ENCODE data around the gene KPNA5. TPM values are rescaled to one million over a fixed set of nuclear protein-coding genes. Genes with fewer than 3 reads are reported as not detected.
A peak's percentile ranks its signal among the peaks of the same experiment; 100 is the strongest.

Gene KPNA5
- 10 to 100 TPM in 2 of 4 donors, 1 to 10 TPM in 2; 6.1 to 11.8 (median 9.6) TPM for total RNA-seq

DNA sequence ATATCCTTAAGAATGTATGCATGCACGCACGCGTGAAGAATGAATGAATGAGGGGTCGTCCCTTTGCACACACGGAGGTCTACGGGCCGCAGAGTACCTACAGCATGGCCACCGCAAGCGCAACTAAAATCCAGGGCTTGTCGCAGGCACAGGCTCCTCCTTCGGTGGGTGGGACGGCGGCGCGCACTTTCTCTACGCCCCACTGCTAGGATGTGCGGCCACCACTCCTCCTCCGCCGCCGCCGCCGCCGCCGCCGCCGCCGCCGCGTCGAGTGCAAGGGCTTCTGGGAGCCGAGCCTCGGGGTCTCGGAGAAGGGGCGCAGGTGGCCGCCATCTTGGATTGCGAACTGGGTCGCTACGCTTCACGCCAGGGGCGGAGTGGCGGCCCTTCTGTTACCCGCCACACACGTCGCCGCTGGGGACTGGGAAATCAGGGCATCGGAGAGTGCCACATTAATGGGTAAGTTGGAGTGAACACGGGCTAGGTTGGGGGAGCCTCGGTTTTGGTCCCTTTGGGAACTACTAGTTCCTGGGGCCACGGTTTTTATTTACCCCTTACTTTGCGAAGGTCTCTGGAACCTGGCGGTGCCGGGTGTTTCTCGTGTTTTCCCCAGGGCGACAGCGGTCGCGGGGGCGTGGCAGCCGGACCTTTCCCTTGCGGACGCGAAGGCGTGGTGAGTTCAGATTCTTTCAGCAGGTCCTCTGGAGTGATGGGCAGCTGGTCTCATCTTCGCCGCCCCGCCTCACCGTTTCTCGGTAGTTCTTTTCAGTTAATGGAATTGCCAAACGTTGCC lies at the start of gene KPNA5:
TSS of gene KPNA5 (plus strand) at position 332 of the 793 bp plus-strand sequence. CDS start at position 456, 124 bp downstream.
- Histone ChIP-seq H3K9me3 (no peaks in the 10 kb centered on the region), H3K27me3 (no peaks in the 10 kb centered on the region), H3K36me3 (peaks cover 5% of the 10 kb centered on the region), H3K4me3 (peak within 1 kb of the TSS; percentile 82), H3K4me1 (peaks cover 14% of the 10 kb centered on the region), H3K27ac (peak within 1 kb of the TSS; percentile 90)
- peak; percentile 92 to 95 for DNase-seq (ENCODE audit: low spot score in 2 of 2)
- 0% methylated on average over 19 of the region's 69 CpGs for WGBS
- TF ChIP-seq EP300 (IDR thresholded peaks at IDR 0.05) (no peak), POLR2AphosphoS5 (IDR thresholded peaks at IDR 0.05) (peak in 1 of 3 donors; percentile 12)

DNA sequence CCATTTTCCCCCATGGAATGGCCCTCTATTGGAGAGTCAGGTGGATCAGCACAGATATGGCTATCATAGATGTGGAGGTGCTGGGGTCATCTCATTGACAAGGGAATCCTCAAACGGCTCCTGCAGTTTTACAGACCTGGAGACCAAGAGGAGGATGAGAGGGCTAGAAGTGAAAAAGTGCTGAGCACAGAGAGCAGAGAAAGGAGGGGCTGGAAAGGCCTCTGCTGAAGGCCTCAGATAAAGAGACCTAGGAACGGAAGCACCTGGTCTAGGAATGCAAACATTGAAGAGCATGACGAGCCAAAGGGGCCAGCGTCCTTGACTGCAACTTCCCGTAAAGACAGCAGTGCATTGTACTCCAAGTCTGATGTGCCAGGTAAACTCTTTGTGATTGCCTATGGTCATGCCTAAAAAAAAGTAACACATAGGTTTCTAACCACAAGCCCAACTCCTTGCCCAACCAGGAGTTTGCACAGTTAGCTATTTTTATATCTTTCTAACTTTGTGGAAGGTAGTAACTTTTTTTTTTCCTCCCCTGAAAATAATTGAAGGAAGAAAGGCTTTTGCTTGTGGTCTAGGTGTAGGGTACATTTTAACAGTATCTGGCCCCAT lies 49.5 kb upstream of the KPNA5 start:
- Histone ChIP-seq H3K36me3 (peaks cover 11% of the 10 kb centered on the region), H3K4me1 (no peaks in the 10 kb centered on the region), H3K4me3 (no peak overlapping the region), H3K9me3 (no peaks in the 10 kb centered on the region), H3K27ac (no peak overlapping the region), H3K27me3 (no peaks in the 10 kb centered on the region)
- DNase-seq (ENCODE audit: low spot score in 2 of 2) = no peak
- 71% methylated on average over 5 of the region's 5 CpGs for WGBS
- TF ChIP-seq EP300 (IDR thresholded peaks at IDR 0.05) = no peak
- TF ChIP-seq, protein P1, sequence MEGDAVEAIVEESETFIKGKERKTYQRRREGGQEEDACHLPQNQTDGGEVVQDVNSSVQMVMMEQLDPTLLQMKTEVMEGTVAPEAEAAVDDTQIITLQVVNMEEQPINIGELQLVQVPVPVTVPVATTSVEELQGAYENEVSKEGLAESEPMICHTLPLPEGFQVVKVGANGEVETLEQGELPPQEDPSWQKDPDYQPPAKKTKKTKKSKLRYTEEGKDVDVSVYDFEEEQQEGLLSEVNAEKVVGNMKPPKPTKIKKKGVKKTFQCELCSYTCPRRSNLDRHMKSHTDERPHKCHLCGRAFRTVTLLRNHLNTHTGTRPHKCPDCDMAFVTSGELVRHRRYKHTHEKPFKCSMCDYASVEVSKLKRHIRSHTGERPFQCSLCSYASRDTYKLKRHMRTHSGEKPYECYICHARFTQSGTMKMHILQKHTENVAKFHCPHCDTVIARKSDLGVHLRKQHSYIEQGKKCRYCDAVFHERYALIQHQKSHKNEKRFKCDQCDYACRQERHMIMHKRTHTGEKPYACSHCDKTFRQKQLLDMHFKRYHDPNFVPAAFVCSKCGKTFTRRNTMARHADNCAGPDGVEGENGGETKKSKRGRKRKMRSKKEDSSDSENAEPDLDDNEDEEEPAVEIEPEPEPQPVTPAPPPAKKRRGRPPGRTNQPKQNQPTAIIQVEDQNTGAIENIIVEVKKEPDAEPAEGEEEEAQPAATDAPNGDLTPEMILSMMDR (IDR thresholded peaks at IDR 0.05) = no peak
- no peak for TF ChIP-seq POLR2AphosphoS5 (IDR thresholded peaks at IDR 0.05)
- no peak for TF ChIP-seq POLR2A (IDR thresholded peaks at IDR 0.05)

DNA sequence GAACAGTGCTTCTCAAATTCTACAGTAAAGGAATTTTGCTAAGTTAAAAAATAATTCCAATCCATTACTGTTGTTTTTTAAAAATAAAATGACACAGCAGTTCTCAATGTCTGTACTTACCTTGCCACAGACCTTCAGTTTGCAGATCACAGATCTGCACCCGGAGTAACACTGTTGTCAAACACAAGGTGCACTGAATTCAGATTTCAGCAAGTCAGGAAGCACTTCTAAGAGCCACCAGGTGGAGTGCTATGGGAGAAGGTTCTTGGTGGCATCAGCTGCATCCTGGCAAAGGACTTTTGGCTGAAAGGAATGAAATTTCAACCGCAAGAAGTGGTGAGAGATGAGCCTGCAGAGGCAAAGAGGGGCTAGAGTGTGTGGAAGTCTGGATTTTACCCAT lies 47.3 kb upstream of the KPNA5 start:
- DNase-seq (ENCODE audit: low spot score in 2 of 2) = no peak
- no peaks in the 10 kb centered on the region for H3K4me1 ChIP-seq
- 93% methylated on average over 2 of the region's 2 CpGs for WGBS
- no peak for TF ChIP-seq EP300 (IDR thresholded peaks at IDR 0.05)
- TF ChIP-seq, protein P1 (IDR thresholded peaks at IDR 0.05) = no peak
- TF ChIP-seq POLR2A (IDR thresholded peaks at IDR 0.05) = no peak
- TF ChIP-seq POLR2AphosphoS5 (IDR thresholded peaks at IDR 0.05) = no peak
- no peak overlapping the region for H3K4me3 ChIP-seq
- H3K27me3 ChIP-seq = no peaks in the 10 kb centered on the region
- peaks cover 15% of the 10 kb centered on the region for H3K36me3 ChIP-seq
- H3K9me3 ChIP-seq = no peaks in the 10 kb centered on the region
- no peak overlapping the region for H3K27ac ChIP-seq

DNA sequence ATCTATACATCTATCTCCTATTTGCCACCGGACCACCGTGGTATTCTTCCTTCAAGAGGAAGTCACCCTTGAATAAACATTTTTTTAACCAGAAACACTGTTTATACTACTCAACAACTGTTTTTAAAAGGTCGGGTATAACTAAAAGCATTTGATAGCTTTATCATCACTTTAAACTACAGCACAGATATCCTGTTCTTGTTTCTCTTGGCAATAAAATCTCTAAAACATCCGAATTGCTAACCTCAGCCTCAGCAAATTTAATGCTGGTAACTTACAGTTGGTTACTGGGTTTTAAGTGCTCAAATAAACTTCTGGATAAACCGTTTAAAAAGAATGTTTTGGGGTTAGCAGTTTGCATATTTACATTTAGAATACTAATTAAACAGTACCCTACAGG lies 32.9 kb upstream of the KPNA5 start:
- DNase-seq (ENCODE audit: low spot score in 2 of 2) = no peak
- Histone ChIP-seq H3K27me3 (no peaks in the 10 kb centered on the region), H3K27ac (no peak overlapping the region), H3K4me3 (no peak overlapping the region), H3K9me3 (no peaks in the 10 kb centered on the region), H3K36me3 (peaks cover 30% of the 10 kb centered on the region), H3K4me1 (no peaks in the 10 kb centered on the region)
- TF ChIP-seq, protein P1 (IDR thresholded peaks at IDR 0.05) = no peak
- TF ChIP-seq POLR2AphosphoS5 (IDR thresholded peaks at IDR 0.05) (no peak), POLR2A (IDR thresholded peaks at IDR 0.05) (no peak), EP300 (IDR thresholded peaks at IDR 0.05) (no peak)
- 66% methylated on average over 5 of the region's 5 CpGs for WGBS

DNA sequence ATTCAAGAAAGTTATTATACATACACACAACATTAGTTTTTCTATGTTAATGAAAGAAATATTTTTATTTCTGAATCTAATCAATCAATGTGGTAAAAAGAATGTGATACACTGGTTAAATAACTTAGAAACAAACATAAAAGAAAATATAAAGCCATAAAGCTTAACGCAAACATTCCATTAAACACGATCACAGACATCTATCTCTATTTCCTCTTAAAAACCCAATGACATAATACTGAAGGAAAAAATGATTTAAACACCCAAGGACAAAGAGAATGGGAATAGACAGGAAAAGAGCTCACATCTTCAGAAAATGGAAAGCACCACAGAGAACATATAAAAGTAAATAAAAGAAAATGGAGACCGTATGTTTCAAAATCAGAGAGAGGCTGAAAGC lies 31.9 kb upstream of the KPNA5 start:
- no peak for TF ChIP-seq POLR2A (IDR thresholded peaks at IDR 0.05)
- TF ChIP-seq, protein P1 (IDR thresholded peaks at IDR 0.05) = no peak
- TF ChIP-seq EP300 (IDR thresholded peaks at IDR 0.05) = no peak
- TF ChIP-seq POLR2AphosphoS5 (IDR thresholded peaks at IDR 0.05) = no peak
- WGBS = 86% methylated on average over 3 of the region's 3 CpGs
- Histone ChIP-seq H3K27me3 (no peaks in the 10 kb centered on the region), H3K9me3 (no peaks in the 10 kb centered on the region), H3K4me3 (no peak overlapping the region), H3K27ac (no peak overlapping the region), H3K4me1 (no peaks in the 10 kb centered on the region), H3K36me3 (peaks cover 30% of the 10 kb centered on the region)
- DNase-seq (ENCODE audit: low spot score in 2 of 2) = no peak
